Measurements from ENCODE around the gene KCNQ1. TPM values are rescaled to one million over a fixed set of nuclear protein-coding genes. Genes with fewer than 3 reads are reported as not detected.

The KCNQ1 gene
- total RNA-seq, 1 experiment from 2014 or later, result 2.5 TPM

GRCh38 chr11:2849994-2850770, 405.4 kb downstream of the KCNQ1 start:
- ChIA-PET CTCF (no interaction called here), POLR2A (no interaction called here)
- Mint-ChIP-seq H3K4me1 (0 out of 2 replicates have a peak, but pooled peaks cover 2% of the 10 kb centered on the region), H3K9me3 (no peaks in the 10 kb centered on the region), H3K27me3 (ENCODE audit: low read depth) (peaks cover 35% of the 10 kb centered on the region), H3K36me3 (no peaks in the 10 kb centered on the region), H3K4me3 (no peak overlapping the region), H3K27ac (no peak overlapping the region)
- DNase-seq (ENCODE audit: low spot score), result no peak
- ATAC-seq, result no peak
- TF ChIP-seq USF1 (CRISPR knock-in tag; IDR thresholded peaks at IDR 0.05) (no peak), NR1H2 (CRISPR knock-in tag; IDR thresholded peaks at IDR 0.05) (no peak), AFF4 (CRISPR knock-in tag; IDR thresholded peaks at IDR 0.05; ENCODE audit: borderline replicate concordance) (no peak), EMX1 (CRISPR knock-in tag; IDR thresholded peaks at IDR 0.05) (no peak), ZNF512 (CRISPR knock-in tag; IDR thresholded peaks at IDR 0.05; ENCODE audit: borderline replicate concordance) (no peak), ATF1 (CRISPR knock-in tag; IDR thresholded peaks at IDR 0.05) (no peak), IRF2 (CRISPR knock-in tag; IDR thresholded peaks at IDR 0.05; ENCODE audit: borderline replicate concordance, low read depth) (no peak), ARID4B (CRISPR knock-in tag; IDR thresholded peaks at IDR 0.05; ENCODE audit: borderline replicate concordance) (no peak), NFE2L1 (CRISPR knock-in tag; IDR thresholded peaks at IDR 0.05) (no peak), ZBTB43 (CRISPR knock-in tag; IDR thresholded peaks at IDR 0.05) (no peak), E2F4 (CRISPR knock-in tag; IDR thresholded peaks at IDR 0.05; ENCODE audit: borderline replicate concordance, low read depth) (no peak), RELA (CRISPR knock-in tag; IDR thresholded peaks at IDR 0.05; ENCODE audit: borderline replicate concordance) (no peak), ZNF317 (CRISPR knock-in tag; IDR thresholded peaks at IDR 0.05; ENCODE audit: borderline replicate concordance, low read depth) (no peak), PRDM15 (CRISPR knock-in tag; IDR thresholded peaks at IDR 0.05) (no peak), ZNF121 (CRISPR knock-in tag; IDR thresholded peaks at IDR 0.05) (no peak)

Measured in WTC11 (cell line).